Right lobe of liver (tissue), 4 donors: Measurements from ENCODE around the gene DCDC2C.

ENCODE experiments used
- CTCF ChIP-seq, 4 donors: fragments of 200-600 bp in 3 of 4; fragments of 450-650 bp in 1 of 4; IDR thresholded peaks; one replicate each; pipeline versions ENCODE4 v1.5.1 to v1.8.0; 2016 to 2022; ENCODE audit warnings: antibody characterized with exemption in 4 of 4, mild to moderate bottlenecking in 2 of 4
- POLR2A ChIP-seq: fragments of 450-650 bp; IDR thresholded peaks from one replicate; pipeline ENCODE4 v1.6.1; 2017; ENCODE audit warnings: antibody characterized with exemption, mild to moderate bottlenecking
- donor health status: DM: no; HTN: no; CAD: no.
- donor health status: DM: no; HTN: no; CAD: no.
- donor health status: DM: no; HTN: yes; CAD: no.

- TF ChIP-seq CTCF (IDR thresholded peaks at IDR 0.05), result no peak
- TF ChIP-seq POLR2A, result no peak
These were observed 5.2 kb downstream of the DCDC2C start for GRCh38 chr2:3708576-3708975.
